Stimulated activated CD4-positive, alpha-beta T cell treated with anti-CD3 and anti-CD28 coated beads, Interleukin-2, amount 100 ng/mL, for 24 hours (primary cell): Measurements from ENCODE around the gene TAL1.
"Not testable (repeated sequence)": the region's sequence is repeated elsewhere in the genome, so short reads cannot be mapped to it uniquely, and the experiment has no call there.

Experiments used
- DNase-seq, 2 donors: peaks; one replicate each; pipeline ENCODE4 v3.0.0-alpha.2; 2020

The TAL1 gene

GRCh38 chr1:47210666-47211065 is 21.4 kb downstream of the TAL1 start:
- no peak for DNase-seq

- no peak for DNase-seq
These were observed 22.2 kb downstream of the TAL1 start for GRCh38 chr1:47209725-47210325.

- DNase-seq, result no peak
These were observed 22.9 kb downstream of the TAL1 start for GRCh38 chr1:47209091-47209490.

- DNase-seq, result no peak
These were observed 23.6 kb downstream of the TAL1 start for GRCh38 chr1:47208374-47208850.

- DNase-seq, result no peak
These were observed 24.1 kb downstream of the TAL1 start for GRCh38 chr1:47207803-47208373.

GRCh38 chr1:47205918-47206317 is 26.1 kb downstream of the TAL1 start:
- DNase-seq, result no peak

- DNase-seq, result not testable (repeated sequence)
These were observed 28.5 kb downstream of the TAL1 start for GRCh38 chr1:47203504-47203903.

- no peak for DNase-seq
These were observed 30.8 kb downstream of the TAL1 start for GRCh38 chr1:47201179-47201578.

GRCh38 chr1:47198214-47198613 is 33.8 kb downstream of the TAL1 start:
- DNase-seq, result no peak

- no peak for DNase-seq
These were observed 35.4 kb downstream of the TAL1 start for GRCh38 chr1:47196622-47197021.

- DNase-seq, result not testable (repeated sequence)
These were observed 36.0 kb downstream of the TAL1 start for GRCh38 chr1:47195981-47196380.

GRCh38 chr1:47194311-47194710 is 37.7 kb downstream of the TAL1 start:
- DNase-seq, result no peak

GRCh38 chr1:47193496-47193895 is 38.5 kb downstream of the TAL1 start:
- not testable (repeated sequence) for DNase-seq

- DNase-seq, result peak; percentile 75 to 76
These were observed 39.3 kb downstream of the TAL1 start for GRCh38 chr1:47192458-47193384.

GRCh38 chr1:47191940-47192457 is 40.0 kb downstream of the TAL1 start:
- no peak for DNase-seq

- no peak for DNase-seq
These were observed 41.2 kb downstream of the TAL1 start for GRCh38 chr1:47190857-47191256.

- no peak for DNase-seq
These were observed 41.5 kb downstream of the TAL1 start for GRCh38 chr1:47190509-47190855.

- DNase-seq, result peak in 1 of 2 donors; percentile 6
These were observed 42.0 kb downstream of the TAL1 start, which contains the start of gene PDZK1IP1 for GRCh38 chr1:47189844-47190508. Gene PDZK1IP1 (minus strand): TSS chr1:47190036. CDS start chr1:47189932, 104 bp downstream.

GRCh38 chr1:47188791-47189785 is 42.9 kb downstream of the TAL1 start:
- DNase-seq, result peak in 1 of 2 donors; percentile 11

- DNase-seq, result no peak
These were observed 44.1 kb downstream of the TAL1 start for GRCh38 chr1:47187926-47188250.

- no peak for DNase-seq
These were observed 44.6 kb downstream of the TAL1 start for GRCh38 chr1:47187231-47187925.
